Amygdala (tissue), 56 donors: Measurements from ENCODE around the gene SEPHS2.
A peak's percentile ranks its signal among the peaks of the same experiment; 100 is the strongest.
"Not testable (repeated sequence)": the region's sequence is repeated elsewhere in the genome, so short reads cannot be mapped to it uniquely, and the experiment has no call there.

Experiments
- DNase-seq, 56 donors: peaks; one replicate each; lab custom pipeline; 2025; lab: John Stamatoyannopoulos, UW

Gene SEPHS2

GRCh38 chr16:30445408-30446202 lies at the start of gene SEPHS2:
TSS of gene SEPHS2 (minus strand) at chr16:30445874. CDS start at chr16:30445727, 147 bp downstream.
- DNase-seq, result peak; percentile 12 to 97 (median 87)

- DNase-seq, result no peak
Measured at GRCh38 chr16:30494709-30495108, 49.0 kb upstream of the SEPHS2 start.

- DNase-seq, result no peak
Measured at GRCh38 chr16:30493941-30494488, 48.3 kb upstream of the SEPHS2 start.

- DNase-seq, result no peak
Measured at GRCh38 chr16:30491744-30492308, 46.2 kb upstream of the SEPHS2 start.

- DNase-seq, result no peak
Measured at GRCh38 chr16:30491229-30491628, 45.6 kb upstream of the SEPHS2 start.

GRCh38 chr16:30490210-30490609 lies 44.5 kb upstream of the SEPHS2 start:
- peak in 1 of 56 donors; percentile 0 for DNase-seq

- DNase-seq, result no peak
Measured at GRCh38 chr16:30488764-30489605, 43.3 kb upstream of the SEPHS2 start.

- DNase-seq, result no peak
Measured at GRCh38 chr16:30485818-30486436, 40.3 kb upstream of the SEPHS2 start.

GRCh38 chr16:30484887-30485286 lies 39.2 kb upstream of the SEPHS2 start:
- no peak for DNase-seq

GRCh38 chr16:30482366-30482765 lies 36.7 kb upstream of the SEPHS2 start:
- no peak for DNase-seq

- DNase-seq, result no peak
Measured at GRCh38 chr16:30481381-30481780, 35.7 kb upstream of the SEPHS2 start.

GRCh38 chr16:30478766-30479478 lies 33.2 kb upstream of the SEPHS2 start:
- DNase-seq, result no peak

GRCh38 chr16:30477773-30478172 lies 32.1 kb upstream of the SEPHS2 start:
- not testable (repeated sequence) for DNase-seq

GRCh38 chr16:30476991-30477390 lies 31.3 kb upstream of the SEPHS2 start:
- DNase-seq, result no peak

GRCh38 chr16:30474684-30475083 lies 29.0 kb upstream of the SEPHS2 start:
- DNase-seq, result no peak

- no peak for DNase-seq
Measured at GRCh38 chr16:30474074-30474452, 28.4 kb upstream of the SEPHS2 start.

- no peak for DNase-seq
Measured at GRCh38 chr16:30473231-30474073, 27.8 kb upstream of the SEPHS2 start.

GRCh38 chr16:30472328-30472942 lies 26.8 kb upstream of the SEPHS2 start, which contains the start of gene ITGAL:
TSS of gene ITGAL (plus strand) at chr16:30472742. CDS start at chr16:30472838, 96 bp downstream.
- DNase-seq, result peak in 16 of 56 donors; percentile 1 to 28 (median 11)
